NCI-H1092 (cell line): Measurements from ENCODE around the gene PALS1.

Experiments
- DNase-seq: peaks from one replicate; lab custom pipeline; 2025; lab: John Stamatoyannopoulos, UW

Gene PALS1

GRCh38 chr14:67241411-67242167, at the start of gene PALS1:
TSS of gene PALS1 (plus strand) at chr14:67241435. CDS start at chr14:67279171, 37,736 bp downstream.
- peak; percentile 86 for DNase-seq

- no peak for DNase-seq
Measured at GRCh38 chr14:67191768-67192290, 49.4 kb upstream of the PALS1 start.

- no peak for DNase-seq
Measured at GRCh38 chr14:67192366-67192765, 48.9 kb upstream of the PALS1 start.

- DNase-seq: no peak
Measured at GRCh38 chr14:67195279-67195678, 46.0 kb upstream of the PALS1 start.

GRCh38 chr14:67199016-67199415, 42.2 kb upstream of the PALS1 start:
- DNase-seq: no peak

GRCh38 chr14:67207810-67208209, 33.4 kb upstream of the PALS1 start:
- DNase-seq: no peak

GRCh38 chr14:67218126-67218525, 23.1 kb upstream of the PALS1 start:
- no peak for DNase-seq

- no peak for DNase-seq
Measured at GRCh38 chr14:67221248-67221981, 19.8 kb upstream of the PALS1 start.

GRCh38 chr14:67221982-67222328, 19.3 kb upstream of the PALS1 start:
- no peak for DNase-seq

- DNase-seq: no peak
Measured at GRCh38 chr14:67225523-67225922, 15.7 kb upstream of the PALS1 start.

- DNase-seq: no peak
Measured at GRCh38 chr14:67228325-67228984, 12.8 kb upstream of the PALS1 start.

- DNase-seq: no peak
Measured at GRCh38 chr14:67232066-67232465, 9.2 kb upstream of the PALS1 start.

GRCh38 chr14:67232621-67233020, 8.6 kb upstream of the PALS1 start:
- DNase-seq: no peak

GRCh38 chr14:67237591-67237990, 3.6 kb upstream of the PALS1 start:
- no peak for DNase-seq

GRCh38 chr14:67239582-67239981, 1.7 kb upstream of the PALS1 start:
- no peak for DNase-seq

- peak; percentile 4 for DNase-seq
Measured at GRCh38 chr14:67240168-67240932, 885 bp upstream of the PALS1 start.

- peak; percentile 98 for DNase-seq
Measured at GRCh38 chr14:67240978-67241410, 241 bp upstream of the PALS1 start.

- no peak for DNase-seq
Measured at GRCh38 chr14:67242168-67242420, 859 bp downstream of the PALS1 start.

GRCh38 chr14:67245104-67245503, 3.9 kb downstream of the PALS1 start:
- no peak for DNase-seq

- DNase-seq: no peak
Measured at GRCh38 chr14:67251573-67252226, 10.5 kb downstream of the PALS1 start.

- no peak for DNase-seq
Measured at GRCh38 chr14:67253076-67253635, 11.9 kb downstream of the PALS1 start.
